A172 (cell line): ENCODE measurements around the gene SVBP. TPM values are rescaled to one million over a fixed set of nuclear protein-coding genes. Genes with fewer than 3 reads are reported as not detected.
"Not testable (repeated sequence)": the region's sequence is repeated elsewhere in the genome, so short reads cannot be mapped to it uniquely, and the experiment has no call there.

Source experiments
- DNase-seq: peaks from one replicate; pipeline ENCODE4 v3.0.0-alpha.2; 2015; ENCODE audit warnings: low spot score
- total RNA-seq: library from RNA; depleted of rRNA; stranded (reverse); fragments of >200 nt; shearing (Covaris generic); gene quantifications from 2 replicates; pipeline ENCODE4 v1.2.3, GENCODE V29; 2014; rRNA removed

The SVBP gene, protein sequence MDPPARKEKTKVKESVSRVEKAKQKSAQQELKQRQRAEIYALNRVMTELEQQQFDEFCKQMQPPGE
- total RNA-seq = 15.2 and 25.8 TPM in 2 replicates

DNA sequence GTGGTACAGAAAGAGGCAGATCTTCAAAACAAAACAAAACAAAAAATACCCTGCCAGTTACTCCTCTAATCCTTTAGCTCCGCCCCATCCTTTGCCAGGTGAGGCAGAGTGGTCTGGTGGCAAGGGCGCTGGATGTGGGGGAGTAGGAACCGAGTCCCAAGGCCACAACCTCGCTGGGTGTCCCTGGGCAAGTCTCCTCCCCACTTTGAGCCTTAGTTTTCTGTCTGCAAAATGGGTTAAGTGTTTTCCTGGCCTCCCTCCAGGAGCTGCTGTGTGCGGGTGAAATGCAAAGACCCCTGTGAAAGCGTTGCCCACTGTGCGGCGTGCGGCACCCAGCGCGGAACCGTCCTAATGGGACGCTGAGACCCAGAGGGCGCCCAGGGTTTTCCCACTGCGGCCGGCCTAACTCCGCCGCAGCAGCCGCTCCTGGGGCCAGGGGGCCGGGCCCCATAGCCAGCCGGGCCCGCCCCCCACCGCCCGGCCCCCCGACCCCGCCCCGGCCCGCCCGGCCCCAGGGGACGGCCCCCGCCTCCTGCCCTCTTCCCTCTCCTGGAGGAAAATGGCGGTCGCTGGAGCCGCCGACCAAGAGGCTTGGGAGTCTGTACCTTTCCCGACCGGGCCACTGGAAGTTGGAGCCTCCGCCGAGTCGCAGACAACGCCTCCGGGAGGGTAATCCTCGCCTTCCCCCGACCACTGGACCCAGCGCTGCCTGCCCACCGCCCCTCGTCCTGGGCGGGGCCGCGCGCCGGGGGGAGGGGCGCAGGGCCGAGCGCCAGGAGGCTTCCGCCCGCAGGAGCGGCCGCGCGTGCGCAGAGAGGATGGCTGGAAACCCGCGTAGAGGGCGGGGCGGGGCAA lies at the start of gene SVBP, which contains the start of gene ERMAP:
SVBP (minus strand) TSS at position 813 of the 855 bp plus-strand sequence. CDS start 853 bp downstream, outside the sequence.
ERMAP (plus strand) TSS at position 538 of the 855 bp plus-strand sequence. CDS start 13,327 bp downstream, outside the sequence.
- peak; percentile 67 for DNase-seq

DNA sequence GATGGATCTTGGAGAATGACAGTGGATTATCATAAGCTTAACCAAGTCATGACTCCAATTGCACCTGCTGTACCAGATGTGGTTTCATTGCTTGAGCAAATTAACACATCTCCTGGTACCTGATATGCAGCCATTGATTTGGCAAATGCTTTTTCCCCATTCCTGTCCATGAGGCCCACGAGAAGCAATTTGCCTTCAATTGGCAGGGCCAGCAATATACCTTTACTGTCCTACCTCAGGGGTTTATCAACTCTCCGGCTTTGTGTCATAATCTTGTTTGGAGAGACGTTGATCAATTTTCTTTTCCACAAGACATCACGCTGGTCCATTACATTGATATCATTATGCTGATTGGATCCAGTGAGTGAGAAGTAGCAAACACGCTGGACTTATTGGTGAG lies 49.4 kb upstream of the SVBP start:
- no peak for DNase-seq

DNA sequence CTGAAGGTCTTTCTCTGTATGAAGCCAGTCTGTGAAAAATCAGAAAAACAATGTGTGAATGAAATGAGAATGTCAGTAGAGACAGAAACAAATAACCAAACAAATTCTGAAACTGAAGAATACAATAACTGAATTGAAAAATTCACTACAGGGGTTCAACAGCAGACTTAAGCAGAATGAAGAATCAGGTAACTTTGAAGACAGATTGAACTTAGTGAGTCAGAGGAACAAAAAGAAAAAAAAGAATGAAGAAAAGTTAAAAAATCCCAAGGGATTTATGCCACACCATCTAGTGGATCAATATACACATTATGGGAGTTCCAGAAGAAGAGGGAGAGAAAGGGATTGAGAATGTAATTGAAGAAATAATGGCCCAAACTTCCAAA lies 43.8 kb upstream of the SVBP start:
- DNase-seq = no peak

DNA sequence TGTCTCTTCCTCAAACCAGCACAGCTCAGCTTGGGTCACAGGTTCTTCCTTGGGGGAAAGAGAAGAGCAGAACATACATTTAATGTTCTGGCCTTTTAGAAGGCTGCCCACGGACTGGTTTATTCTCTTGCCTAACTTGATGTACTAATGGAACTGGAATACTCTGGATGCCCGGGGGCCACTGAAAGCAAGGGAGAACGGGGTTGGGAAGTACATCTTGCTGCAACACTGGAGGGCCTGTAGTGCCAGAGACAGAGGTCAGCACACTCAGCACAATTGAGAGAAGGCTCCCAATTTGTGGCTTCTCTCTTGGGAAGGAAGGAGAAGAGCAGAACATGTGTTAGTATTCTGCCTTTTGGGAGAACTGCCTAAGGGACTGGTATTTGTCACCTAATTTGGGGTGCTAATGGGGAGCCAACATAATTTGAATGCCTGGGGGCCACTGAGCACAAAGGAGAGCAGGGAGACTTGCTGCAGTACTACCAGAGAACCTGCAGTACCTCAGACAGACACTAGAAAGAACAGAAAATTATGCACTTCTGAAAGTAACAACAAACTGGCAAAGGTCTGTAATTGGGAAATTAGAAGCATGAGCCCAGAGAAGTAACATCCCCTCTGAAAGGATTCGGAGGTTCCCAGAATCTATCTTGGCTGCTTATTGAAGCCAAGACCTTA lies 43.3 kb upstream of the SVBP start:
- no peak for DNase-seq

DNA sequence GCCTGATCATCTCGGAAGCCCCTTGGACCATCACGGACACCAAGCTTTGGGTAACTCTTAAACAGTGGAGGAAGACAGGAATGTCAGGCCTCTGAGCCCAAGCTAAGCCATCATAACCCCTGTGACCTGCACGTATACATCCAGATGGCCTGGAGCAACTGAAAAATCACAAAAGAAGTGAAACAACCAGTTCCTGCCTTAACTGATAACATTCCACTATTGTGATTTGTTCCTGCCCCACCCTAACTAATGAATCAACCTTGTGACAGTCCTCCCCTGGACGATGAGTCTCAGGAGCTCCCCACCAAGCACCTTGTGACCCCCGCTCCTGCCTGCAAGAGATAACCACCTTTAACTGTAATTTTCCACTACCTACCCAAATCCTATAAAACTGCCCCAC lies 42.2 kb upstream of the SVBP start:
- DNase-seq = not testable (repeated sequence)

DNA sequence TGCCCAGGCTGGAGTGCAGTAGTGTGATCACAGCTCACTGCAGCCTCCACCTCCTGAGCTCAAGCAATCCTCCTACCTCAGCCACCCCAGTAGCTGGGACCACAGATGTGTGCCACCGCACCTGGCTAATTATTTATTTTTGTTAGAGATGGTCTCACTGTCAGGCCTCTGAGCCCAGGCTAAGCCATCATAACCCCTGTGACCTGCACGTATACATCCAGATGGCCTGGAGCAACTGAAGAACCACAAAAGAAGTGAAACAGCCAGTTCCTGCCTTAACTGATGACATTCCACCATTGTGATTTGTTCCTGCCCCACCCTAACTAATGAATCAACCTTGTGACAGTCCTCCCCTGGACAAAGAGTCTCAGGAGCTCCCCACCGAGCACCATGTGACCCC lies 39.4 kb upstream of the SVBP start:
- DNase-seq = not testable (repeated sequence)

DNA sequence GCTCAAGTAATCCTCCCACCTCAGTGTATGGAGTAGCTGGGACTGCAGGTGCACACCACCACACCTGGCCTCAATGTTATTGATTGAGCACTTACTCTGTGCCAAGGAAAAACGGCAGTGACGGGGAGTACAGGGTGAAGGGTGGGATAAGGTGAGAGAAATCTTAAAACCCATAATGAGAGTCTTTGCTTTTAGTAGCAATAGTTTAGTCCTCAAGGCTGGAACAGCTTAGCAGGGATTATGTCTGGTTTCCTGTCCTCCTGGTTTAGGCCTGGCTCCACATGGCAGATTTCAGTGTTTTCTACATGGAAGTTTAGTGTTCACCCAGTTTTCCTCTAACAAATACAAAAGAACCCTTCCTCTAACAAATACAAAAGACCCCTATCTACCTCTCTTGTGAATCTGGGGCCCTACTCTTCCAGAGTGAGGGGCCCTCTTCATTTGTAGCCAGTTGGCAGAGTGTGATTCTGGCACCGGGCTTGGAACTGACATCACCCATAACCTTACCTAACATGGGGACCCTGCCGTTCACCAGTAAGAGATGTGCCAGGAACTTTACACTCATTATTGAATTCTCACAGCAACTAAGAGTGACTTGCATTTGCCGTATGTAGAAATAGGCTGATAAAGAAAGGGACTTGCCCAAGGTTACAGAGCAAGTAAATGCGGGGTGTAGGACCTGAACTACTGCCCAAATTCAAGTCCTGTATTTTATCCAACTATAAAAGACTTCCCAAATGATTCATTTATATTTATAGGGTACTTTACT lies 36.1 kb upstream of the SVBP start:
- DNase-seq = no peak

DNA sequence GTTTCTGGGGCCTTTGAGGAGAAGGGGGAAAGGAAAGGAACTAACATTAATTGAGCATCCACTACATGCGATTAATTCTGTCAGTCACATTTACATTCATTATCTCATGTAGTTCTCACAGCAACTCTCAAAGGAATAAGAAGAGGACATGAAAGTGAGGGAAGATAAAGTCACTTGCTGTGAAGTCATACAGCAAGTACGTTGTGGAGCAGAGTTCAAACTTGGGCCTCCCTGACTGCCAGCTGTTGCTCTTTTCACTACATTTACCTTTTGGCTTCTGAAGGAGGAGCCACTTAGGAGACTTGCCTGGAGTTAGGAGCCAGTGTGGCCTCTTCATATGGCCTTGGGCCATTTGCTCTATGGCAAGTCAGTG lies 35.4 kb upstream of the SVBP start:
- DNase-seq = no peak

DNA sequence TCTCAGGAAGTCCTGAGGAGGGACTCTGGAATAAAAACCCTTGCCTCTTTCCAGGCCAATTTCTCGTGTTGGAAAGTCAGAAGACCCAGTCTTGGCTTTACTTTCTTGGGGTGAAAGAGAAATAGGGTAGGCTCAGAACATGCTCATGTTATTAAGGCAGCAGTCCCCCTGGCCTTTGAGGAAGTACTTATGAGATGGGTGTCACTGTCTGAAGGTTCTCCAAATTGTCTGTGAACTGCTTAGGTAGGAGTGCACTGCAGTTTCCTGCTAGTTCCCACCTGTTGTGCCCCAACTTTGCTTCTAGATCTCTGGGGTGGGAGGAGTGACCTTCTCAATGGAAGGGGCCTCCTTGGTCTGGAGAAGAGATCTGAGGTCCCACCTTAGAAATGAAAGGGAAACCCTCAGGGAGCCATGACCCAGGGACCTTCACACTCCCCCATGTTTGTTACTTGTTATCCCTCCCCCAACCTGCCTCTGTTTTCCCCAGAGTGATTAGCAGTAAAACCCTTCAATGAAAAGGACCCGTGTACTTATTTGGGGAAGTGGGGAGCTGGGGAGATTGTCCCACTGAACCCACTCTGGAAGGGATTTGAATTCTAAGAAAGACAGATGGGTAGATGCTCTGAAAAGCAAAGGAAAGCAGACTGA lies 34.9 kb upstream of the SVBP start:
- no peak for DNase-seq

DNA sequence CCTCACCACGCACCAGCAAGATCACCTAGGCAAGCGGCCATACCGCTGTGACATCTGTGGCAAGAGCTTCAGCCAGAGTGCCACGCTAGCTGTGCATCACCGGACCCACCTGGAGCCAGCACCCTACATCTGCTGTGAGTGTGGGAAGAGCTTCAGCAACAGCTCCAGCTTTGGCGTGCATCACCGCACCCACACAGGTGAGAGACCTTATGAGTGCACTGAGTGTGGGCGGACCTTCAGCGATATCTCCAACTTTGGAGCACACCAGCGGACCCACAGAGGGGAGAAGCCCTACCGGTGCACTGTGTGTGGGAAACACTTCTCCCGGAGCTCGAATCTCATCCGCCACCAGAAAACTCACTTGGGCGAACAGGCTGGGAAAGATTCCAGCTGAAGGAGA lies 34.2 kb upstream of the SVBP start:
- no peak for DNase-seq

DNA sequence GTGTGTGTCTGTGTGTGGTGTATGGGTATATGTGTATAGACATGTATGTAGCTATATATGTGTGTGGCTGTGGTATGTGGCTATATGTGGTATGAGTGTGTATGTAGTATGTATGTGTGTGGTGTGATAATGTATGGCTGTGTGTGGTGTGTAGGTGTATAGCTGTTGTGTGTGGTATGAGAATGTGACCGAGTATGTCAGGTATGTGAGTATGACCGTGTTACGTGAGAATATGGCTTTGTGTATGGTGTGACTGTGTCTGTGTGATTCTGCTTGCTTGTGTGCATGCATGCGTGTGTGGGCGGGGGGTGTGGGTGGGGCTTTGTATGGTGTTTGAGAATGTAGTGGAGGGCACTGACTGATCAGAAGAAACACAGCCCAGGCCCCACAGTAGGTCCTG lies 32.7 kb upstream of the SVBP start:
- DNase-seq = no peak

DNA sequence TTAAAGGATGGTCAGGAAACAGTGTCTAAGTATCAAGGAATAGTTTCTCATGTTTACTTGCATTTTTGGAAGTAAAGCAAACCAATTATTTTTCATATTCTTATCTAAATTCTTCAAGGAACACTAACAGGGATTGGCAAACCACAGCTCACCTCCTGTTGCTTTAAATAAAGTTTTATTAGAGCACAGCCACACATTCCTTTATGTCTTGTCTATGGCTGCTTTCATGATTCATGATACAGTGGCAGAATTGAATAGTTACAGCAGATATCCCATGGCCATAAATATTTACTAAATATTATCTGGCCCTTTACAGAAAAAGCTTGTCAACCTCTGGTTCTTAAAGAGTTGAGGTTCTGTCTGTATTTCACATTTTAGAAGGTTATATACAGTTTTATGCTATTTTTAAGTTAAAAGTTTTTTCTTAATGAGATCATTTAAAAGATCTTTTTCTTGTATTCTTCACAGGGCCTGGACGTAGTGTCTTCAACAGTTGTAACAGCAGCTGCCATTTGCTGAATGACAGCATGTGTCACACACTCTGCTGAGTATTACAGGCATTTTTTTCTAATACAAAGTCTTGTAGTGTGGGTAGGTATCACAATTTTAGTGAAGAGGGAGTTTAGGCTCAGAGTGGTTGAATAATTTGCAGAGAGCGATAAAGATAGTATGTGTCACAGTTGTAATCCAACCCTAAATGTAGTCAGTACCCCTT lies 31.8 kb upstream of the SVBP start:
- no peak for DNase-seq

DNA sequence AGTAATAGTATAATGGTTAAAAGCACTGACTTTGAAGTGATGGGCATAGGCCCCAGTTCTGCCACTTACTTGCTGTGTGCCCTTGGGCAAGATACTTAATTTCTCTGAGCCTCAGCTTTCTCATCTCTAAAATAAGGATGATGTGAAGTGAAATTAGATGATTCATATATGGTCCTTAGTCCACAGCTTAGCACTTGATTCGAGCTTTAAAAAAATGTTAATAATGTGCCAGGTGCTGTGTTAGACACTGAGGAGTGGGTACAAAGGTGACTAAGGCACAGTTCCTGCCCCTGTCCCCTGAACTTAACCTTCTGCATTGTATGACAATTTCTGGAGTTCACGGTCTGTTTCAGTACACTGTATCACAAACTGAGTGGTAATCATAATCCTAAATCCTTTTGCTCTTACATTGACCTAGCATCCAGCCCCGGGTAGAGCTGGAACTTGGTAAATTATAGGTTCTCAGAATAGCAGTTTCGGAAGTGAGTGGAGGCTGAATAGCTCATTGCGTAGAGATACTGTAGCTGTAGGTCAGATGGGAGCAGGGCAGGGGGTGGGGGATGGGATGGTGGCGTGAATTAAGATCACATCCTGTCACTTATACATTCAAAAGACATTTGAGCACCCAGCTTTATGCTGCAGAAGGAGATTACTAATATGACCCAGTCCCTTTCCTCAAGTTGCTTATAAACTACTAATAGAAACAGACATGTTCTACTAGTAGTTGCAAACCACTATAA lies 30.7 kb upstream of the SVBP start:
- DNase-seq = no peak

DNA sequence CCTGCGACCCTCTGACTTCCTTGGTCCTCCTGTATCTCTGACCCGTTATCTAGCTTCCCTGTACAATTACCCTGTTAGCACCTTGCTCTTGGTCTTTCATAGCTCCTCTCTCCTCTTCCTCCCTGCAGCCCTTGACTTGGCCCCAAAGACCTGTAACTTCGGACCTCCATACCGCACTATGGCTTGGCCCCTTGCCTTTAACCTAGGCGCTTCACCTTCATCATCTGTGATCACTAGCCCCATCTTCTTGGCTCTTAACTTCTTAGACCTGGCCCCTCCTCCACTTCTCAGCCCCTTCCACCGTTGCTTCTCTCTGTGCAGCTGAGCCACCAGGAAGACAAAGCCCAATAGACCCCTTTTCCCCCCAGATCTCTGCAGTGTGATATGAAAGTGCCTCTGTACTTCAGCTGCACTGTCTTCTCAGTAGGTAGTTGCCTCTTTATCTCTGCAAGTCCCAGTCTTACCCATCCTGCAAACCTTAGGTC lies 30.0 kb upstream of the SVBP start:
- no peak for DNase-seq

DNA sequence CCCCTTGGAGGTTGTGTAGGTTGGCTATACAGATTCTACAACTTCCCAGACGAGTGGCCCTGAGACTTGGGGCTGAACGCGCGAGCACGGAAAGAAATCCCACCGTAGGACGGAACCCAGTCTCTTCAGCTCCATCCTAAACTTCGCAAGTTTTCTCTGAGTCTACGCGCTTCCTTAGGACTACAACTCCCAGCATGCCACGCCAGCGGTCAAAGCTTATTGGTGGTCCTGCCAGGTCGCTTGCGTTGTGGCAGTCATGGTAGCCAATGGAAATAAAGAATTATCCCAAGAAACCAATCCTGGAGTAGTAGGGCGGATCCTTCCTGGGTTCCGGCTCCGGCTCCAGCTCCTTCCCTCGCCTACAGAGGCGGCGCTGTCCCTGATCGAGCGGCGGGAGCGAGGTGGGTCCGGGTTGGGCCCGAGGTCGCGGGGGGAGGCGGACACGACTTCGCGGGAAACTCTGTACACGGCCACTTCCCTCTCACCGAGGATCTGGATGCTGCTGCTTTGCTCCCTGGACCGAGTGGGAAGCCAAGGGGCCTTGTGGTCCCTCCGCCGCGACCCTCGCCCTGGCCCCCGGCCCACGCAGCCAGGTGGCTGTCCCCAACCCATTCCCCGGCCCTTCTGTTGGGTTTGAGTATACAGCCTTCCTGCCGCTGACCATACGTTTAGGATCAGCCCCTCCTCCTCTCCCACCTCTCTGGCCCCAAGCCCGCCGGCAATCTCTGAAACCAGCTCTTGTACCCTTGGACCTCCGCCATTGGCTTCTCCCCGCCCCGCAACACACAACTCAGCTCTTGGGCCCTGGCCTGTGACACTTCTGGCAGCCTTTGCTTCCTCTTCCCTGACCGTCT lies 29.3 kb upstream of the SVBP start, which contains the start of gene ZNF691:
ZNF691 (plus strand) TSS at position 357 of the 854 bp plus-strand sequence. CDS start 3,046 bp downstream, outside the sequence.
- peak; percentile 95 for DNase-seq

DNA sequence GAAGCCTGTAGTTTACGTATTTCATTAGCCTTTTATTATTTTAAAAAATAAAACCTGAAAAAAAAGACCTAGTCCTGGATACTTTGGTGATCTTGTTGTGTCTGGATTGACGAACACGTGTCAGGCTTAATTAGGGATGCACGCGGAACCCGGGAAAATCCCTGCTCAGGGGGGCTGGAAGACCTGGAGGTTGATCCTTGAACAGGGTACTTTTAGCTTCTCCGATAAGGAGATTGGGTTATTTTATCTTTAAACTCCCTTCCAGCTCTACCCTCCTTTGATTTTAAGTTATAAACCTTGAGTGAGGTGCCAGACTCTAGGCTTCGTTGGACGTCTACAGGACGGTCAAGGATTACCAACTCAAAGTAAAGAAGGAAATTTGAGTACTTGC lies 28.7 kb upstream of the SVBP start:
- no peak for DNase-seq

DNA sequence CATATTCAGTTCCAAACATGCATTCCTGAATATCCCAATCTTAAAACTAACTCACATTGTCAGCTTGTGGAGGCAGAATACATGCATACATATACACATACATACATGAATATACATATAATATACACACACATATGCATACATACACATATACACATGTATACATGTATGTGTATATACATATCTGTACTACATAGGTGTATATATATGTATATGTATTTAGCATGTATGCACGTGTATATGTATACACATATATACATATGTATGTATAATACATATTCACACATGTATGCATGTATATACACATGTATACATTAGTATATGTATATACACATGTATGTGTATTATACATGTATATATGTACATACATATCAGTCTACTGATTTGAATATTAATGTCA lies 28.0 kb upstream of the SVBP start:
- no peak for DNase-seq

DNA sequence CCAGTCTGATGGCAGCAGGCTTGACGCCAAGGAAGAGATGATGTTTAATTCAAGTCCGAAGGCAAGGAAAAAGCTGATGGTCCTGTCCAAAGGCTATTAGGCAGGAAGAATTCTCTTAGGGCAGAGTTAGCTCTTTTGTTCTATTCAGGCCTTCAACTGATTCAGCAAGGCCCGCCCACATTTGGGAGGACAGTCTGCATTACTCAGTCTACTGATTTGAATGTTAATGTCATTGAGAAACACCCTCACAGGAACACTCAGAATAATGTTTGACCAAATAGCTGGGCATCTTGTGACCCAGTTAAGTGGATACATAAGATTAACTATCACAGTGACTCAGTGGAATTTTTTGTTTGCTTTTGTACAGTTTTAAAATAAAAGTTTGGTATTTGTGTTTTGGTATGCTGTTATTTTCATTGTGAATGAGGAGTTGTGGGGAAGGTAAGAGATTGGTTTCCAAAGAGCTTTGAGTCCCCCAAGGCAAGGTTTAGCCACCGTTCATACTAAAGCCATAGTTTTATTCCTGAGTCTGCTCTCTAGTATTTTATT lies 27.5 kb upstream of the SVBP start:
- no peak for DNase-seq
